GM21576 (cell line): ENCODE data around the gene CCDC39.
A peak's percentile ranks its signal among the peaks of the same experiment; 100 is the strongest.

Source experiments
- ATAC-seq: cut with Tn5 transposase; IDR thresholded peaks from one replicate; pipeline ENCODE4 v1.9.1; 2021; ENCODE audit warnings: mild to moderate bottlenecking, moderate library complexity; ENCODE audit not compliant: unreplicated experiment

Gene CCDC39

DNA sequence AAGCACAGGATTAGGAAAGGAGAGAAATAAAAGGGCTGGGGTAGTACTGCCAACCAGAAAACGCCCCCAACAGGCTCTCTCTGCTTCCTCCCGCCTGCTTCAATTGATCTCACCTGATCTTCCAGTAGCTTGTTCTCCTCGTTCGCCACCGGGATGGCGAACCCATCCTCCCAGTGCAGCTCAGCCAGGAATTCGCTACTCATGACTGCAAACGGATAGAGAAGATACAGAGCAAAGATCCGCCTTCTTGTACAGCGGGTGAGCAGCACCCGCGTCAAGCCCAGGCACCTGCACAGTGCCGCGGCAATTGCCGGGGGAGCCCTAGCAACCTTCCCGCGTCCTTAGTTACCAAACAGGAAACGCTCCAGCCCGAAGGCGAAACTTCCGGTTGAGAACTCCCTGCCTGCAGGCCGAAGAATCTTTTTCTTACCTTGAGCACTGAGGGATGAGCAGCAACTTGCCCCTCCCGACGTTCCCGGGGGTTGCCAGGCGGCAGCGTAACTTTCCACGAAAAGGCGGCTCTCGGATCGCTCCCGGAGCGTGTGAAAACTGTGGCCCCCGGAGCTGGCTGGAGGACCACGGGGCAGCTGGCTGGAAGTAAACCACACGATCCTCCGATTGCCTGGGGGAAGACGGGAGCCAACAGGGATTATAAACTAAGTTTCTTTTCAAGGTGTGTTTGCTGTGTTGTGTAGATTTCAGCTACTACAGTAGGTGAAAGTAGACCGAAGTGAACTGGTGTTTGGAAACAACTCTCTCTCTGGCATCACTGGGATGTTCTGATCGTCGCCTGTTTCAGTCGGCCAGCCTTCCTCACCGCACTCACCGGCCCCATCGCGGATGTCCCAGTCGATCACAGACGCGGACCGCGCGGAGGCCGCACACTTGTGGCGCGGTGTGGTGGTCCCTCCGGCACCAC, at the start of gene CCDC39:
Gene CCDC39 (minus strand): TSS at position 312 of the 919 bp plus-strand sequence. CDS start 109 bp downstream, at position 203.
- ATAC-seq: peak; percentile 92

GRCh38 chr3:180720012-180720411, 40.7 kb upstream of the CCDC39 start:
- no peak for ATAC-seq

DNA sequence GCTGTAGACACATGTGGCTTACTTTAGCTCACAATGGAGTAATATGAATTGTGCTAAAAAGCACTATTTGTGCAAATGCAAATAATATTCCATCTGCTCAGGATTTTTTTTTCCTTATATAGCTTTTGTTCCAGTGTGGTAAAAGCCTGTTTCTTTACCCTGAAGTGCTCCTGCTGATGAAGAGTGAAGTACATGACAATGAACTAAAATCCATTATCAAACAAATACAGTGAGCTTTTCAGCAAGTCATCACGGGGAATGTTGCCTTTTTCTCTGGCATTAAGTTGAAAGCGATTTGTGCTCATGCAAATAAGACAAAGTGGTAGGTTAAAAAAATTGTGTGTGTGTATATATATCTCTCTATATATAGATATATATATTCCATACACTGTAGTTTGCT, 28.6 kb upstream of the CCDC39 start:
- ATAC-seq: no peak

DNA sequence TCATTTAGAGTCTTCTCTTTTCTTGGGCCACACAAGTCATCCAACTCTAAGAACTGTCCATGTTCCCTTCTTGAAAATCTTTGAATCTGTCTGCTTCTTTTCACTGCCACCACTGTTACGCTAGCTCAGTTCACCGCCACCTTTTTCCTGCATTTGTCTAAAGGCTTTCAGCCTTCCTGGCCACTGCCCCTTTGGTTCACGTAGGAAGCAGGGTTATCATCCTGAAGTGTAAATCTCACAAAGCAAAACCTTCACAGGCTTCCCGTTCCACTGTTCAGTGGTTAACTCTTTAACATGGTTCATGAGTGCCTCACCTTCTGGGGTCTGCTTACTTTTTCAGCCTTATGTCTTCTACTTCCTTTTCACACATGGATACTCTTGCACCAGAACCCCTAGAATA, 26.3 kb upstream of the CCDC39 start:
- no peak for ATAC-seq

- ATAC-seq: no peak
Observed at GRCh38 chr3:180704532-180704931, 25.2 kb upstream of the CCDC39 start.

DNA sequence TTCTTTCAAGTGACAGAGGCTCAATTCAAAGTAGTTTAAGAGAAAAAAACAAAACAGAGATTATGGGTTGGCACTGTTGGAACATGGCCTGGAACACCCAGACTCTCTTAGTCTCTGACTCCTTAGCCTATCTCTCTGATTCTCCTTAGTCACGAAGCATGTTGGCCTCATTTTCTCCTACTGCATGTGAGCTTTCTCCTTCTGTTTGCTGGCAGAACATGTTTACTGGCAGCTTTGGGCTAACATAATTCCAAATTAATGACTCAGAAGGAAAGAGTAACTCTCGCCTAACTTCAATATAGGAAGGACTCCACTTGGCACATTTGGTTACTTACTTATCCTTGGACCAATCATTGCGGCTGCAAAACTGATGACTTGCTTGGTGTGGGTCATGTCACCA, 21.7 kb upstream of the CCDC39 start:
- no peak for ATAC-seq

DNA sequence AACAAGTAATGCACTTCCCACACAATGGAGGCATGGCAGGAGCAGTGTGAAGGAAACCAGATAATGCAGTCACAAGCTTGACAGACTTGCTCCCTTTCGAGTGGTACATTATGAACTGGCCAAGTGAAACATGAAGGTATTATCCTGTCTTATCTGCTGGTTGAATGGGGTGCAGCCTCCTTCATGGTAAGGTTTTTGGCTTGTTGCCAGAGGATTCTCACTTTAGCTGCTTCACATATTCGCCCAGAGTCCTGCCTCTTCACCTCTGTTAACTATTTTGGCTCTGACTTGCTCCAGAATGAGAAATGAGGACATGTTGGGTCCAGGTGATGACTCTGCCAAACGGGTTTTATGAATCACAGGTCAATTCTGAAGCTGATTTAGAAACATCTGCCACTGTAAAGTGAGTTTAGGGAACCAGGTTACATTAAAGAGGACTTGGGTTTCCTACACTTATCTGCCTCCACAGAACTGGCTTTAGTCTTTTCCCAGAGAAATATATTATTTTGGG, 19.5 kb upstream of the CCDC39 start:
- ATAC-seq: no peak

GRCh38 chr3:180694321-180694720, 15.0 kb upstream of the CCDC39 start:
- no peak for ATAC-seq

DNA sequence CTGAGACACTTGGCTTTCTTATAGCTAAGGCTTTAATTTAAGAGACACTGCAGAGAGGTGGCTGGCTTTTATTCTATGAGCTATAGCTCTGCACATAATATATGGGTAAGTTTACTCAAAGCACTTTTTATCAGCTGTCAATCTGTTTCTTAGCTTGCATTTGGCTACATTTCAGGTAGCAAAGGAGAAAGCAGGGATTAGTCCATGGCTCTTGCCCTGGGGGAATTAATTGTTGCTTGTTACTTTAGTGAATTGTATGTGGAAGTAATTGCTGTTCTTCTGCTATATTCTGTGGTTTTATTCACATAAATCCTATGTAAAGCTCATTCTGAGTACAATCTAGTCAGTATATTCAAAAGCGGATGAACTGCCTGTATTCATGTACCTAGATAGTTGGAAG, 14.4 kb upstream of the CCDC39 start:
- ATAC-seq: no peak

DNA sequence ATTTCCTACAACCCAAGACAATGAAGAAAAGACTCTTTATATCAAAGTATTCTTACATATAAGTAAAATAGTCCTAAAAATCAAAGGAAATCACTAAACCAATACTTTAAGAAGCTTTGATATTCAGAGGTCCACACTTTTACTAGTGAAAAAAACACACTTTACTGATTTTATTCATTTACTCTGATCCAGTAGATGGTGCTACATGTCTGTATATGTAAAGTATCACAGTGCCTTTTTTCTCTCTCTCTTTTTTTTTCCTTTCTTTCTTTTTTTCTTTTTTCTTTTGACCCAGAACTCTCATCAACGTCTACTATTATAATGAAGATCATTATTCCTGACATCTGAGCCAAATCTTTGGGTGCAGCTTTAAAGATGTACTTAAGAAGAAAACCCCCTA, 10.8 kb upstream of the CCDC39 start:
- no peak for ATAC-seq

DNA sequence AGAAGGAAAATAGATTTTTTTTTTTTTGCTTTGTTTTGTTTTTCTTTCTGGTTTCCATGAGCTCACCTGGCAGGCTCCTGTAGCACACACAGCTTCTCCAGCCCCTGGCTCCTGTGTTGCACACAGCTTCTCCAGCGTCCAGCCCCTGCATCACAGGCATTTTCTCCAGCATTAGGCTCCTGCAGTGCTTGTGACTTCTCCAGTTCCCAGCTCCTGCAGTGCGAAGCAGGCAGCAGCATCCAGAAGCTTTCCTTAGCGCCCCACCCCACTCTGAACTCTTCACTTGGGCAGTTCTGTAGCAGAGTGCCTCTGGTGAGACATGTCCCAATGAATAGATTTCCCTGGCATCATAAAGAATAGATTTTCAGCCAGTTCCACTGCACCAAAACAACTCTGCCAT, 5.5 kb upstream of the CCDC39 start:
- no peak for ATAC-seq

- ATAC-seq: no peak
Observed at GRCh38 chr3:180683816-180684215, 4.5 kb upstream of the CCDC39 start.

DNA sequence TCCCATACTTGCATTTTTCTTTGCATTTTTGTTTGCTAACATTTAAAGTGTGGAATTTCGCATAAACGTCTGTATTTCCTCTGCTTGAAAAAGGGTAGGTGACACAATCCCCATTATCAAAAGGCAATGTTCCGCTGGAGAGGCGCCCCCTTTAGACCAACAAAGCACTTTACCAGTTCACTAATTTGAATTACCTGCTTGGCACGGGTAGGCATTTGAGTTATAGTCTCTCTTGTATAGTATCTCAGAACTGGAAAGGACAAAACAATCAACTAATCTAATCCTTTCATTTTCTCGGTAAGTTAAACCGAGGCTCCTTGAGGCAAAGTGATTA, 775 bp upstream of the CCDC39 start:
- peak; percentile 52 for ATAC-seq

DNA sequence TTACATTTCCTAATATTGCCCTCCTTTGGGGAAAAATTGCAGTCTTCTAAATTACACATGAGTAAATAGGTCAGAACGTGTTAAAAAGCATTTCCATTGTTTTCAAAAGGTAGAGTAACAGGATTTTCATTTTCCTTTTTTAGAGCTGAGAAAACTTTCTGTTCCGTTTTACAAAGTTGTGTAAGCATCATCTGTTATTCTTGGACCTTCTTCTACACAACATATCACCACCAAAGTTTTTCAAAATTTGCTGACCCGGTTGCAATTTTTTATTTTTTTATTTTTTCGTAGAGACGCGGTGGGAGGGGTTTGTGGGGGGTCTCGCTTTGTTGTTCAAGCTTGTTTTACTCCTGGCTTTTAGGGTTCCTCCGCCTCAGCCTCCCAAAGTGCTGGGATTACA, 1.1 kb downstream of the CCDC39 start:
- ATAC-seq: peak; percentile 35

GRCh38 chr3:180661444-180661843, 17.8 kb downstream of the CCDC39 start:
- ATAC-seq: no peak

DNA sequence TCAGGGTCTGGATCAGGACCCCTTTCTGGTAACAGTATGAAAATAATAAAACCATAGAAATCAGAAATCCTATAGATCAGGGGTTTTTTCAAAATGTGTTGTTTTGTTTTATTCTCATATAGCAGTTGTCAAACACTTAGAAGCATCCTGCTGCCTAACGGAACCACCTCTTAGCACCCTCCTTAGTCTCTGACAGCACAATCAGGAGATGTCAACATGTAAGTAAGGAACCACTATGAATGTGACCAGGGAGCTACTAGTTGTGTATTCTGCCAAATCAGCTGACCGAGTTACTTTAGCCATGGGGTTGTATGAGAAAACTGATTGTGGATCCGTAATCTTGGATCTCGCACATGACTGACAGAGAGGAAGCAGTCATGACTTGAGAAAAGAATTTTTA, 22.2 kb downstream of the CCDC39 start:
- no peak for ATAC-seq

DNA sequence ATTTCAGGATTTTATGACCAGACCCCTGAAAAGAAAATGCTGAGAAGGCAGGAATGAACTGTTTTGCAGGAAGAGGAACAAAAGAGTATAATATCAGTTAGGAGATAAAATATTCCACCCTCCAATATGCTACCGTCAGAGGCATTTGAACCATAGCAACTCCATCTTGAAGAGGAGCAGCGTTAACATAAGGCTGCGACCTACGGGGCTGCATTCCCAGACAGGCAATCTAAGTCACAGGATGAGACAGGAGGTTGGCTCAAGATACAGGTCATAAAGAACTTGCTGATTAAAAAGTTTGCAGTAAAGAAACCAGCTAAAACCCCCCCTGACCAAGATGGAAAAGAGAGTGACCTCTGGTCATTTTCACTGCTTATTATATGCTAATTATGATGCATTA, 22.9 kb downstream of the CCDC39 start:
- no peak for ATAC-seq

- ATAC-seq: no peak
Observed at GRCh38 chr3:180646187-180646790, 33.0 kb downstream of the CCDC39 start.

DNA sequence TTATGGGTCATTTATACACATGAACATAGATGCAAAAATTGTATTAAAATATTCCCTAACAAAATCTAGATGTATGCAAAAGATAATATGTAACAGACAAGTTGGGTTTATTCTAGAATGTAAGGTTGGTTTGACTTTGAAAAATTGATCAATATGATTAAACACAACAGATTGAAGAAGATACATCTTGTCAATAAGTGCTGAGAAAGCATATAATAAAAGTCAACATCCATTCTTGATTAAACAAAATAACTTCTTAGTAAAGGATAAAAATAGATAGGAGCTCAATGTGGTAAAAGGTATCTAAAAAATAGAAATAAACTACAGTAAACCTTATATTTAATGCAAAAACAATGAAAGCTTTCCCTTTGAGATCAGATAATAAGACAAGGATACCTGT, 38.3 kb downstream of the CCDC39 start:
- ATAC-seq: no peak

GRCh38 chr3:180633722-180634121, 45.6 kb downstream of the CCDC39 start:
- ATAC-seq: no peak

GRCh38 chr3:180631317-180631716, 48.0 kb downstream of the CCDC39 start:
- no peak for ATAC-seq

GRCh38 chr3:180630371-180630770, 48.9 kb downstream of the CCDC39 start:
- no peak for ATAC-seq
